Body of pancreas (tissue), 4 donors: ENCODE measurements around the gene CPNE9. TPM values are rescaled to one million over a fixed set of nuclear protein-coding genes. Genes with fewer than 3 reads are reported as not detected.
"Not testable (repeated sequence)": the region's sequence is repeated elsewhere in the genome, so short reads cannot be mapped to it uniquely, and the experiment has no call there.

Experiments used
- ATAC-seq: fragments of 150-250 bp; one replicate; pipeline ENCODE4 v1.9.1; 2016
- DNase-seq, 4 donors: peaks; one replicate each; pipeline ENCODE4 v3.0.0-alpha.2; 2019
- H3K27ac ChIP-seq, 4 donors: fragments of 200-600 bp; sonication (generic); 1 replicate in 3 of 4; 2 replicates in 1 of 4; pipeline versions ENCODE4 v1.5.1 to v1.6.1; 2016 to 2019; ENCODE audit warnings: mild to moderate bottlenecking in 1 of 4, mixed read lengths in 1 of 4, moderate library complexity in 1 of 4
- H3K27me3 ChIP-seq, 2 donors: fragments of 200-600 bp; sonication (generic); one replicate each; pipeline ENCODE4 v1.6.0; 2016; ENCODE audit warnings: mild to moderate bottlenecking in 1 of 2
- H3K36me3 ChIP-seq, 2 donors: fragments of 200-600 bp; sonication (generic); replicated peaks in 1 of 2; 2 replicates each; pipeline ENCODE4 v1.5.1; 2016; ENCODE audit warnings: low read depth in 2 of 2; ENCODE audit not compliant: insufficient read depth in 1 of 2
- H3K4me1 ChIP-seq: fragments of 200-600 bp; sonication (generic); one replicate; pipeline ENCODE4 v1.6.0; 2016
- H3K4me3 ChIP-seq, 2 donors: fragments of 200-600 bp; sonication (generic); 1 replicate in 1 of 2; 2 replicates in 1 of 2; pipeline ENCODE4 v1.5.1; 2016 to 2019
- H3K9me3 ChIP-seq, 3 donors: fragments of 200-600 bp; sonication (generic); 1 replicate in 2 of 3; 2 replicates in 1 of 3; pipeline ENCODE4 v1.5.1; 2016
- CTCF ChIP-seq, 7 experiments: fragments of 450-650 bp in 4 of 7; fragments of 200-600 bp in 3 of 7; sonication (generic) in 3 of 7; IDR thresholded peaks; one replicate each; pipeline ENCODE4 v1.5.1; 2016 to 2019; ENCODE audit warnings: antibody characterized with exemption in 7 of 7
- POLR2A ChIP-seq, 3 donors: fragments of 450-650 bp; IDR thresholded peaks; one replicate each; pipeline ENCODE4 v1.6.1; 2016; ENCODE audit warnings: antibody characterized with exemption in 3 of 3, mild to moderate bottlenecking in 2 of 3
- WGBS, 2 donors: methylation state at CpG; one replicate each; pipeline ENCODE4 v1.1.5; 2017; 5-methylcytosine and 5-hydroxymethylcytosine counted together
- intact Hi-C: fragments of 100-400 bp; cut with DNase I; formaldehyde crosslinking; loops from one replicate; pipeline ENCODE4 v1.15.1; 2023
- total RNA-seq, 2 donors: library from RNA; depleted of rRNA; stranded (reverse); fragments of >200 nt; gene quantifications; one replicate each; pipeline ENCODE4 v1.1.0, GENCODE V29; 2016

CPNE9 gene
- total RNA-seq, 2 donors from 2014 or later, result not detected

- peaks cover 35% of the 10 kb centered on the region for H3K4me1 ChIP-seq
- DNase-seq (peak; percentile 94 to 98 (median 96)), ATAC-seq (peak; percentile 79)
- H3K27ac ChIP-seq, result peak overlapping the region; percentile 55 to 84 (median 80)
- H3K36me3 ChIP-seq, result no peaks in the 10 kb centered on the region
- H3K4me3 ChIP-seq, result peak overlapping the region; percentile 26 to 47
- intact Hi-C loops, result no loop called here
- H3K9me3 ChIP-seq, result no peaks in the 10 kb centered on the region
- no peaks in the 10 kb centered on the region for H3K27me3 ChIP-seq
- TF ChIP-seq CTCF (IDR thresholded peaks at IDR 0.05) (no peak), POLR2A (IDR thresholded peaks at IDR 0.05) (no peak)
- 4 to 9% methylated on average over 13 to 15 of the region's 15 CpGs for WGBS, 2 donors
Measured at GRCh38 chr3:9770276-9770812, 66.7 kb downstream of the CPNE9 start.

- H3K4me3 ChIP-seq, H3K36me3 ChIP-seq, intact Hi-C loops, ATAC-seq, H3K9me3 ChIP-seq, H3K27me3 ChIP-seq, DNase-seq: not testable (repeated sequence)
- Histone ChIP-seq H3K4me1 (peaks cover 35% of the 10 kb centered on the region), H3K27ac (peak overlapping the region in 3 of 4 donors; percentile 79 to 84 (median 81))
- 95 to 96% methylated on average over 2 of the region's 2 CpGs for WGBS, 2 donors
Measured at GRCh38 chr3:9771007-9771406, 67.4 kb downstream of the CPNE9 start.

GRCh38 chr3:9776896-9777693 is 73.5 kb downstream of the CPNE9 start:
- no peak for TF ChIP-seq CTCF (IDR thresholded peaks at IDR 0.05)
- no peak for TF ChIP-seq POLR2A (IDR thresholded peaks at IDR 0.05)
- no peak for ATAC-seq
- WGBS, 2 donors, result 75 to 78% methylated on average over 5 of the region's 5 CpGs
- Histone ChIP-seq H3K27me3 (no peaks in the 10 kb centered on the region), H3K36me3 (peaks cover 0 to 3% of the 10 kb centered on the region in 2 donors), H3K4me1 (no peaks in the 10 kb centered on the region), H3K4me3 (no peak overlapping the region), H3K27ac (no peak overlapping the region), H3K9me3 (no peaks in the 10 kb centered on the region)
- DNase-seq, result no peak
- intact Hi-C loops, result no loop called here

- no peaks in the 10 kb centered on the region for H3K4me1 ChIP-seq
- H3K36me3 ChIP-seq, result peaks cover 0 to 3% of the 10 kb centered on the region in 2 donors
- H3K9me3 ChIP-seq, result no peaks in the 10 kb centered on the region
- TF ChIP-seq CTCF (IDR thresholded peaks at IDR 0.05), result no peak
- no peak for TF ChIP-seq POLR2A (IDR thresholded peaks at IDR 0.05)
- no peak for DNase-seq
- intact Hi-C loops, result no loop called here
- H3K27me3 ChIP-seq, result no peaks in the 10 kb centered on the region
- no peak overlapping the region for H3K27ac ChIP-seq
- H3K4me3 ChIP-seq, result no peak overlapping the region
- ATAC-seq, result no peak
- 59 to 69% methylated on average over 1 of the region's 1 CpG for WGBS, 2 donors
Measured at GRCh38 chr3:9777694-9778021, 74.0 kb downstream of the CPNE9 start.

GRCh38 chr3:9778143-9779074 is 74.8 kb downstream of the CPNE9 start:
- Histone ChIP-seq H3K36me3 (peaks cover 0 to 3% of the 10 kb centered on the region in 2 donors), H3K27ac (no peak overlapping the region), H3K27me3 (no peaks in the 10 kb centered on the region), H3K4me3 (no peak overlapping the region), H3K4me1 (no peaks in the 10 kb centered on the region), H3K9me3 (no peaks in the 10 kb centered on the region)
- 63 to 80% methylated on average over 5 of the region's 5 CpGs for WGBS, 2 donors
- ATAC-seq, result no peak
- no peak for DNase-seq
- intact Hi-C loops, result no loop called here
- TF ChIP-seq CTCF (IDR thresholded peaks at IDR 0.05), result no peak
- TF ChIP-seq POLR2A (IDR thresholded peaks at IDR 0.05), result no peak
